ENCODE results near the gene CUX1.

GRCh38 chr7:102106625-102107024 is 289.2 kb downstream of the CUX1 start:
- TF ChIP-seq CTCF (IDR thresholded peaks at IDR 0.05): no peak
- no peak for TF ChIP-seq EZH2 (IDR thresholded peaks at IDR 0.05; ENCODE audit: borderline replicate concordance, insufficient read depth, low read depth, low read length, poor library complexity, severe bottlenecking)
